HG03025 (cell line): ENCODE measurements around the gene NRCAM.

ENCODE experiments used
- ATAC-seq: cut with Tn5 transposase; IDR thresholded peaks from one replicate; pipeline ENCODE4 v1.9.1; 2021; ENCODE audit warnings: mild to moderate bottlenecking, moderate library complexity; ENCODE audit not compliant: unreplicated experiment, low FRiP score

Gene NRCAM

DNA sequence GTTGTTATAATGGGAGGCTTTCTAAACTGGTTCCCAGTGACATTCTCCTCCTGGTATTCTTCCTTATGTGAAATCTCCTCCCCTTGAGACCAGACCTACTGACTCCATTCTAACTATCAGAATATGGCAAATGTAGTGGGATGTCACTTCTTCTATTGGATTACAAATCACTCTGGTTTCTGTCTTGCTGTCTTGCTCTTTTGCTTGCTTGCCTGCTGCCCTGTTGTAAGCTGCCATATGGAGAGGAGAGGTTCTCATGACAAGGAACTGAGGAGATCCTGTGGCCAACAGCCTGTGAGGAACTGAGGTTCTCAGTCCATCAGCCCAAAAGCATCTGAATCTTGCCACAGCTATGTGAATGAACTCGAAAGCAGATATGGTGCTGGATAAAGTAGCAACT is 4.7 kb upstream of the NRCAM start:
- ATAC-seq, result no peak

DNA sequence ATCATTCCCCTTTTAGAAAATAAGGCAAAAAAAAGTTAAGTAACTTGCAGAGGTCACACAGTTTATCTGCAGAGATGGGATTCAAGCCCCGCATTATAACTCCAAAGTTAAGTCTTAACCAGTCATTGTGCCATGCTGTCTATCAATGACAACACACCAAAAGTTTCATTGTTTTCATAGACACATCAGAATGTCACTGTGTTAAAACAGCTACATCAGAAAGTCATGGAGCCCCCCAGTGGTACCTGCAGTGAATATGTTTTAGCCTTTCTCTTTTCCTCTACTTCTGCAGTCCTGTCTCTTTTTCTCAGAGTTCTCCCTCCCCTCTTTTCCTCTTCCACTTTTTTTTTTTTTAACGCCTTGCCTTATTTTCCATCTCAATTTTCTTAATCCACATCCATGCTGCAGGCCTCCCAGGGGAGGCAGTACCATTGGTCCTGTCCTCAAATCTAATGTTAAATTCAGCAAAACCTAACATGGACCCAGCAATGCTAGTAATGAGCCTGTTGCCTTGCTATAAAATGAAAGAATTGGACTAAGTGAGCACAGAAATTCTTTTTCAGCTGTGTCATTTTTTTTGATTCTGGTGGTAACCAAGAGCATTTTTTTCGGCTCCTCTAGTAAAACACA is 3.8 kb upstream of the NRCAM start:
- no peak for ATAC-seq

DNA sequence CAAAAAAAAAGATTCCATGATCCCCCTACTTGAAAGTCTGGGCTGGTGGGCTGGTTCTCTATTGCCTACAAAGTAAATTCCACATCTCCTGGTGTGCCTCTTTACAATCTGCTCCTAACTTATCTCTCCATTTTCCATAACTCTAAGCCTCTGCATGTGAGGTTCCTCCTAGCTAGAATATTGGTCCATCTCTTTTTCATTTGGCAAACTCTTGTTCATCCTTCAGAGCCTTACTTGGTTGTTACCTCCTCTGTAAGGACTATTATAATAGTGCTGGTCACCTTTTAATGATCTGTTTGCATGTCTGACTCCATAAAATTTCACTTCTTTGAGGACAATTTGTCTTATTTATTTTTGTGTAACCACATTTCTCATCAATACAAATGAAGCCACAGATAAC is 1.6 kb upstream of the NRCAM start:
- ATAC-seq, result no peak

DNA sequence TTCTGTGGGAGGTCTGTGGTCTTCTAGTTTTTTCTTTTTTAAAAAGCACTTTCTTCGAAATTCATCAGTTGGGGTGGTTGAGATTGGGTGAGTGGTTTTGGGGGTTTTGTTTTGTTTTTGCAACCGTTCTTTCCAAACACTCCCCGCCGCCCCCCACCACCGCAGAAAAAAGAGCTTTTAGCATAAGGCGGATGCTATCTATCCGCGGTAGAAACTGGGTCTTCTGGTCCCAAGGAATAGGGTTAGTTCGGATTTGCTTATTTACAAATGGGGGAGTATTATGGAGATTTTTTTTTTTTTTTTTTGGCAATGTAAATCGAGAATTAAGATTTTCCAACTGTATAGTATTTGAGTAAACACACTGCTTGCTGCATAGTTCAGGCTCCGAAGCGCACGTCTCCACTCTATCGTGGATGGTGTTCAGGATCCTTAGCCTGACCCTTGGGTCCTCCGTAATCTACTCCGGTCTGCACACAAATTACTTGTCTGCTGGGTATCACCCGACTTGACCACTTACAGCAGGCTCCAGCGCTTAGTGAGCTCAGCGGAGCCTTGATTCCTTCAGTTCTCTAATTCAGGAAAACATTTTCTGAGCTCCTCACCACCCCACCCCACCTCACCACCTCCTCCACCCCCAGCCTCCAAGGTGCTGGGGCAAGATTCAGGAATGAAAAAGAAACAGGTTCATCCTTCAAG is 757 bp upstream of the NRCAM start:
- no peak for ATAC-seq

DNA sequence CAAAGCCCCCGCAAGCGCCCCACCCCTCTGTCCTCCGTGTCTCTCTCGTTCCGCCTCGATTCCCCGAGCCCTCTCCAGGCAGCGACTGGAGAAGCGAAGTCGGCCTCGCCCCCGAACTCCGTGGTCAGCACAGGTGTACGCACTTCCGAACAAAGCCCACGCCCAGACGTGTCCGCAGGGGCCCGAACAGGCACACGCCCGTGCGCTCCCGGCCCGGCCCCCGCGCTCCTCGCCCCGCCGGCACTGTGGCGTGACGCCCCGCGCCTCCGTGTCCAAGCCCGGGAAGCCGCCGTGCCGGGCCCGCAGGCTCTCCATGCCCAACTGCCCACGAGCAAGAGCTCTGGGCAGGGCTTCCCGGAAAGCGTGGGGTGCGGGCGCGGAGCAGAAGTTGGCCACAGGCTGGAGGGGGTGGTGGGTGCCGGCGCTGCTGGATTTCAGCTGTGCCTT is 662 bp downstream of the NRCAM start:
- no peak for ATAC-seq

DNA sequence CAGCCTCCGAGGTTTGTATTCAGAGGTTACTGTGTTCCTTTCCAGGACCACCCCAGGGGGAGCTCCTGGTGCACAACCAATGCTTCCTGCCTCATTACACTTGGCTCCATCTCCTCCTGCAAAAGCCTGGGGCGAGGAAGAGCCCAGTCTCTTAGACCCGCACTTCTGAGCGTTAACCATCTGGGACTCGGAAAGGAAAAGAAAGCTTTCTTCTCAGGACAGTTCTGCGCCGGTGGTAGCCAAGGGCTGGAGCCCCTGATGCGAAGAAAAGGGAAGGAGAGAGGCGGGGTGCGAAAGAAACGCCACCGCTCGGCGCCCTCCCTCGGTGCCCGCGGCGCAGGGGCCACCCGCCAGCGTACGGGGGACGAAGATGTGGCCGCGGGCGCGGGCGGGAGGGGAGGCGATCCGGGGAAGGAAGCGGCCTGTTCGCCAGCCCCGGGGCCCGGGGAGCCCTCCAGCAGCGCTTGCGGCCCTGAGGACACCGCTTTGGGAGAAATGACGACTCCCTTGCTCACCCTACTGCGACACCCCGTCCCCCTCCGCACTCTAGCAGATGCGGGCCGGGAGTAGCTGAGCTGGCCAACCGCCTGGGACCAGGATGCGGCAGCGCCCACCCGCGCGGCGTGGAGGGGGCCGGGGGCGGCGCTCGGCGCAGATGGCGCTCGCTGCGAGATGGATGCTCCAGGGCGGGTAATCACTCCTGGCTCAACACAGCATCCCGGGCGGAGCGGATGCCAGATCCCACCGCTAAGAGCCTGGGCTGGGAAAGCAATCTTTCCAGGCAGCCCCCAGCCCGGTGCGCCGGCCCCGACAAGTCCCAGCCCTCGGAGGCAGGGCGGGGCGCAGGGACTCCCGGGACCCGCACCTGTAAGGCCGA is 1.3 kb downstream of the NRCAM start:
- ATAC-seq, result no peak

DNA sequence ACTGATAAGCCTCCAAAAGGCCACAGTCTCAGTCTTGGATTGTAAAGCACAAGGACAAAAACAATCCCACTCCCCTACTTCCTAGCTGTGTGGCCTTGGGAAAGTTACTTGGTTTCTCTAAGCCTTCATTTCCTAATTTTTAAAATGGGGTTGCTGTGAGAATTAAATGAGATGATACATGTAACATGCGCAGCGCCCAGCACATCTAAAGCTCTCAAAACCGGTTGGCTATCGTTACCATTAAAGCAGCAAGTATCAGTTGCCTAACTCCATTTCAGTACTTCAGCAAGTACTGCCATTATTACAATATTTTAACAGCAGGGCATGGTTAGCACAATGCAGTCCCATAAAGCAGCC is 1.9 kb downstream of the NRCAM start:
- ATAC-seq, result no peak

DNA sequence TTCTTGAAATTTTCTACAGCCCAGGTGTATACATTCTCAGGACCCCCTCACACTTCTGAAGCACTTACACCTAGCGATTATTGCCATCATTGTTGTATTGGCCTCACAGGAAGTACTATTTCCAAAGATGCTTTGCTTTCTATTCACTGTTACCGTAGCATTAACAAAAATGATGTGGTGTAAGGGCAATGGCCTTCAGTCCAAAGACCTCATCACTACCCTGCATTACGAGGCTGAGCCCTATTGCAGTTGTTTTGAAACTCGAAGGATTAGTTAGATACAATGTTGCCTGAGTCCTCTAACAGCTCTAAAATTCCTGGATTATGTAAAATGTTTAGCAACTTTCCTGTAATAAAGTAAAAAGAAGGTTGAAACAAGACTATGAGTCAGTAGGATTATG is 2.9 kb downstream of the NRCAM start:
- ATAC-seq, result no peak

DNA sequence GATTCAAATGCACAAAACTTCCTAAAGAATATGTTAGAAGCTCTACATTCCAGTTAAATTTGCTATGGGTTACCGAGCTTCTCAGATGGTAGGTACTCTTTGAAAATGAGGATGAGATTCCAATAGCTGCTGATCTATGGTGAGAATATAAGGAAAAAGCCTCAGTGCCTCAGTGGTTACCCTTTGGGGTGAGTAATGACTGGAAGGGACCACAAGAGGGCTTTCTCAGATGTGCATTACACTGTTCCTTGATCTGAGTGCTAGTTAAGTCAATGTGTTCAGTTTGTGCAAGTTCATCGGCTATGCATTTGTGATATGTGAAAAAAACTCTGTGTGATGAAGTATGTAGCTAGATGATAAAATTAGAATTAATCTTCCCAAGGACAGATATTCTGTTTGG is 3.5 kb downstream of the NRCAM start:
- no peak for ATAC-seq

DNA sequence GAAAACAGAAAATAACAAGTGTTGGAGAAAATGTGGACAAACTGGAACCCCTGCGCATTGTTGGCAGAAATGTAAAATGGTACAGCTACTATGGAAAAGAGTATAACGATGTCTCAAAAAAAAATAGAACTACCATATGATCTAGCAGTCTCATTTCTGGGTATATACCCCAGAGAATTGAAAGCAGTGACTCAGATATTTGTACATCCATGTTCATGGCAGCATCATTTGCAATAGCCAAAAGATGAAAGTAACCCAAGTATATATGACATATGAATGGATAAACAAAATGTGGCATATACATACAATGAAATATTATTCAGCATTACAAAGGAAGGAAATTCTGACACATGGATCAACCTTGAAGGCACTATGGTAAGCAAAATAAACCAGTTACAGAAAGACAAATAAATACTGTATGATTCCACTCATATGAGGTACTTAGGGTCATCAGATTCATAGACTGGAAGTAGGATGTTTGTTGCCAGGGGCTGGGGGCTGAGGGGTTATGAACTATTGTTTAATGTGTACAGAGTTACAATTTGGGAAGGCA is 4.9 kb downstream of the NRCAM start:
- ATAC-seq, result no peak

DNA sequence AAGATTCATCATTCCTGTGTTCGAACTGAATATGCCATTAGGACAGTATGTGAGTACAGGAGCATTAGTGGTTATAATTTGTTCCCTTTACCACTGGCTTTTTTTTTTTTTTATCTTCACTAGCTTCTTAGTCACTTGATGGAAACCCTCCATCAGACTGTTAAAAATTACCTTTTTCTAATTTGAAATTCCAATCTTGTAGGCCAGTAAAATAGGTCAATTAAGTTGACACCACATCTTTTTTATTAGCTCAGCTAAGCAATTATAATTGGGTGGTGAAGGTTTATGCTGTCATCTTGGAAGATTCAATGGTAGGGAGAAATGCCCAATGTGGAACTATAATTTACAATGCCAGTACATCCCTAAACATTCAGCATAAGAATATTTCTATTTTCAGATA is 6.1 kb downstream of the NRCAM start:
- no peak for ATAC-seq

DNA sequence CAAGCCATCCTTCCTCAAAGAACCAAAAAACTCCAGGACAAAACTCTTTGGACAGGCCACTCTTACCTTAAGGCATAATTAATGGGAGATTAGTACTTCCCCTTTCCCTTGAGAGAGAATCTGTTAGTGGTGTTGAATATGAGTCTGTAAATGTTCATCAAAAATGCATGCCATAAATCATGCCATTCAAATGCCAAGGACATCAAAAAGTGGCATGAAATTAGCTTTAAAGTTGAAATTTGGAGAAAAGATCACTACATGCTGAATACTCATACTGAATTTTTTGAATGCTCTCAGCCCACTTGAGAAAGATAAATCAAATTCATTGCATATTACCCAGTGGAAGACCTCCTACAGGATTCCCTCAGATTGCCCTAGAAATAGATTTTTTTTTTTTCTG is 6.7 kb downstream of the NRCAM start:
- ATAC-seq, result no peak

DNA sequence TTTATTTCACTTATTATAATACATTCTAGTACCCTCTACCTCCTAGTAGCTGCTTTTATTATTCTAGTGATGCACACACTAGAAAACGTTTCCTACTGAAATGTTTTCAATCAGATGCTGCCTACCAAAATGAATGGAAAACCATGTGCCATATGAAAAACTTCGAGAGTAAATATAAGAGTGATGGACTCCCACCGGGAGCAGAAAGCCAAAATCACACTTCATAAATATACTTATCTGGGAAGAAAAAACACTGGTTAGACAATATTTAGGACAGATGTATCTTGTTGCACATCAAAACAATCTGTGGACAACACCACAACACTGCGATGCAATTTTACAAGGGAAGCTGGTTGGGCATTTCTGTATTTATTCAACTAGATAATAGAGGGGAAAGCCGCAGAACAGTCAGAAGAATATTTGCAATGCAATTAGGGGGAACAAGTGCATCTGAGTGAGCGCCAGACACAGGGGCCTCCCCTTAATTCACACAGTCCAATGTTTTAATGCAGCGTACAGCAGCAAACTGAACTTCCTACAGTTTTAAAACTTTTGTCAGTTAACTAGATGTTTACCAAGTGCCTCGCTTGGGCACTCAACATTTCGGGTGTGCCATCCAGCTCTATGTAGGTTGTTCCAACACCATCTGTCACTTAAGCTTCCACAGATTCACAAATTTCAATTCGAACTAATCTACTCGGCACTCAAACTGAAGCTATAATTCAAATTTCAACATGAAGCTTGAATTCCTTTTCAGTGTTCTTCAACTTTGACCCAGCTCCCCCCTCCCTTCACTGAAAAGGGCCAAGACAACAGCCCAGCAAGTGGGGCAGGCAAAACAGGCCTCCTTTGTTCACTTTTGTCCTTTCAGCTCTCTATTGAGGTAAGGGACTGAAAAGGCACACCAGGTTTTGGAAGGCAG is 7.4 kb downstream of the NRCAM start:
- no peak for ATAC-seq

DNA sequence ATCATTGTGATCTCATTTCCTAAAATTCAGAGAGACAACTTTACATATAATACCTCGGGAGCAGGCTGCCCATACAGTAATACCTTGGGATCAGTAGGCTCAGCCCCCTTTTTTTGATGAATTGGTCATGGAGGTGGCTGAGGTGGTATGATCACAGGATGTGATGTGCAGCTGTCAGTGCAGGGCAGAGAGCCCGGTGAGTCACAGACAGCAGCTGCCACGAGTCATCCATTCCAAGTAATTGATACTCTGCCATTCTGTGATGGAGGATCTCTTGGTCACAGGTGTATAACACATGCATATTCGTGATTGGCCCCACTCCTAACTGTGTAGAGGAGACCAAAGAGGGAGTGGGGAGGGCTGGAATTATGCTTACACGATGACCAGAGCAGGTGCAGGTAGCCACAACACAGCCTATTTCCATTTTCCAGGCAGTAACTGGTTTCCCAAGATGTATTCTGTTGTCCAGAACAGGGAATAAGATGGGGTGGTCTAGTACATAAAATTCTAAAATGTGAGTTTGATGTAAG is 14.1 kb downstream of the NRCAM start:
- ATAC-seq, result no peak

DNA sequence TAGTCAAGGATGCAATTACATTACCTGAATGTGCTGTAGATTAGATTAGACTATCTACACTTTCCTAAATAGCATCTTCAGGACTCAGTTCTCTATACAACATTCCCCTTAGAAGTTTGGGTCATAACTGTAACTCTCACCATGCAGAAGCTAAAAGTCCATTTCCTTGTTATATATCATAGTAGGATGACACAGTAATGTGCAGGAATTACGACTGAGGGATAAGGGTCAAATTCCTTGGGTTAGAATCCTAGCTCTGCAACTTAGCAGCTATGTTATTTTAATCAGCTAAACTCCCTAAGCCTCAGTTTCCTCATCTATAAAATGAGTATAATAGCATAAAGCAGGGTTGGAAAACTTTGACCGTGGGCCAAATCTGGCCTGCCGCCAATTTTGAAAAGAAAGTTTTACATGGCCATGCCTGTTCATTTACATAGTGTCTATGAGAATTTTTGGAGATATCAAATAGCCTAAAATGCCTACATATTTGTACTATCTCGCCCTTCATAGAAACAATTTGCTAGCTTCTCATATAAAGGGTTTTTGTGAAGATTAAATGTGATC is 14.8 kb downstream of the NRCAM start:
- ATAC-seq, result no peak

DNA sequence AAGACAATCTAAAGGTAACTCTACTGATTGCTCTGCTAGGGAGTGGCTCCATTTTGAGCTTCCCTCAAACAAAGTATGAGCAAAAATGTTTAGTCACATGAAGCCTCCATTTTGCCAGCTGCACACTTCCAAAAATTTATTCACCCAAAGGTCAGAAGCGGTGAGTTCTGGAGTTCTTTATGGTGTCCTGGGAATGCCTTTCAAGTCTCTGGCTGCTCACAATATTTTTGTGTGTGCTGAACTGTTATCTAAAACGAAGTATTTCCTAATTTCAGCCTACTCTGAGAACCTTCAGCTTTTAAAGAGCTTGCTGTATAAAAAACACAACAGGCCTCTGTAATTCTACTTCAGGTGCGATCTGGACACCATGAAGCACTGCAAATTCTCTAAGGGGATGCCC is 15.6 kb downstream of the NRCAM start:
- no peak for ATAC-seq

DNA sequence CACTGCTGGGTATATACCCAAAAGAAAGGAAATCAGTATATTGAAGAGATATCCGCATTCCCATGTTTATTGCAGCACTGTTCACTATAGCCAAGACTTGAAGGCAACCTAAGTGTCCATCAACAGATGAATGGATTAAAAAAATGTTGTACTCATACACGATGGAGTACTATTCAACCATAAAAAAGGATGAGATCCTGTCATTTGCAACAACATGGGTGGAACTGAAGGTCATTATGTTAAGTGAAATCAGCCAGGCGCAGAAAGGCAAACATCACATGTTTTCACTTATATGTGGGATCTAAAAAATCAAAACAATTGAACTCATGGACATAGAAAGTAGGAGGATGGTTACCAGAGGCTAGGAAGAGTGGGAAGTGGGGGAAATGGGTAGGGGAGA is 19.3 kb downstream of the NRCAM start:
- ATAC-seq, result no peak

DNA sequence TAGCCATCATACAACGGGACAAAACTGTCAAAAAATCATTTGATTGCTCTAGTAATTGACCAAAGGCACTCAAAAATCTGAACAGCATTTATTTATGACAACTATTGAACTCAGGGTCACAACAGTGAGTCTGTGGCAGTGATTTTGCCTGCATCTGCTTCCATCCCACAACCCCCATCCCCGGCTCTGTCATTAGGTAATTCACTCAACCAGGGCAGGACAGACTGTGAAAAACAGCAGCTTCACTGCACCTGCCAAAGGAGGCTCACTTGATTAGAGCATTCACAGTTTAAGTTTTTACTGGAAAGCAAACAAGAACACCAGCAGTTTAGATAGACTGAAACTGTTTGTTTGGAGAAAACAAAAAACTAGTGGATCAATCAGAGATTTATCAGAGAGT is 22.2 kb downstream of the NRCAM start:
- no peak for ATAC-seq

DNA sequence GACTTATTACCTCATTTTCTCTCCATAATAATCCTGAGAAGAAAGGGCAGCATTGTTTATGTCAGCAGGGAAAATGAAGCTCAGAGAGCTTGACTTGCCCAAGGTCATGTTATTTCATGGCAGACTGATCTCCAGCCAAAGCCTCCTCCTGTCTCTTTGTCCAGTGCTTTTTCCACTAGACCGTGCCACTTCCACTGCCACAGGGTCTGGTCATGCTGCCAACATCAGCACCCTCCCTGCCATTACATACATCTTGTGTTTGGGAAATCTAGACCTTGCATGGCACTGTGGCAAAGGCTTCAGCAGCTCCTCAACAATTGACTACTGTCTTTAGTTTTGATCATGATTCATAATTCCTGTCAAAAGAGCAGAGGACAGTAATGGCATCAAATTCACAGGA is 25.1 kb downstream of the NRCAM start:
- ATAC-seq, result no peak

DNA sequence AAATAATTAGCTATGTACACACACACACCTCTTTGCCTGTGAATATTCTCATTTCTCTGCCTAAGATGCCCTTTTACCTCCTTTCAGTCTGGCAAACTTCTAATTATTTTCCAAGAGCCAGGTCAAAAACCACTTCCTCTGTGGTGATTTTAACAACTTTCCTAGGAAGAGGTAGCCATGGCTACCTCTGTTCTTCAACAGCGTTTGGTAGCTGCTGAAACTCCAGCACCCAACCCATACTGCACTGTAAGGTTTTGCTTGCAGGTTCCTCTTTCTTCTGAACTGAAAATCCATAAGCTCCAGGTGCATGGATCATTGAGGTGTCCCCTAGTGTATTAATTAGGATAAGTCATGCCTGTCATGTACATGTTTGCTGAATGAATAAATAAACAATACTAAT is 25.6 kb downstream of the NRCAM start:
- ATAC-seq, result no peak
